AG04449 (cell line): Measurements from ENCODE around the gene CSRP1.

Experiments
- CTCF ChIA-PET: fragments of 350-600 bp; formaldehyde crosslinking; extraction: SDS; loops from one replicate; lab custom pipeline; 2021; ENCODE audit warnings: antibody characterized with exemption; lab: Yijun Ruan, JAX
- POLR2A ChIA-PET: fragments of 400-600, 350-600 bp; formaldehyde crosslinking; extraction: SDS; loops from one replicate; lab custom pipeline; 2020; ENCODE audit warnings: antibody characterized with exemption, inconsistent platforms; lab: Yijun Ruan, JAX
- DNase-seq: peaks from one replicate; pipeline ENCODE4 v3.0.0-alpha.2; 2010; ENCODE audit warnings: low read depth, low spot score
- H3K4me3 ChIP-seq: 2 replicates; pipeline ENCODE4 v1.5.1; 2011; ENCODE audit warnings: low read depth, mild to moderate bottlenecking, control low read depth, low read length
- CTCF ChIP-seq: IDR thresholded peaks from one replicate; pipeline ENCODE4 v1.5.1; 2011; ENCODE audit warnings: mild to moderate bottlenecking, moderate library complexity, low read length, control low read depth, inconsistent platforms; ENCODE audit not compliant: insufficient read depth; ENCODE audit errors: missing control alignments

Gene CSRP1

GRCh38 chr1:201543871-201544642 lies 37.1 kb upstream of the CSRP1 start:
- DNase-seq = no peak
- CTCF ChIA-PET = interaction anchor here (1.0 to 3.4 kb wide), 8 partner anchors 9 to 165 kb away, joined by 3 to 15 read pairs (median 4); no protein-coding TSS in a partner anchor
- POLR2A ChIA-PET = interaction anchor here (0.6 kb wide), 1 partner anchor 1137 kb away, joined by 4 read pairs; no protein-coding TSS in a partner anchor
- TF ChIP-seq CTCF = no peak
- H3K4me3 ChIP-seq = no peak overlapping the region

- CTCF ChIA-PET = interaction anchor here (0.7 to 3.4 kb wide), 11 partner anchors 8 to 252 kb away, joined by 3 to 10 read pairs (median 5); no protein-coding TSS in a partner anchor
- POLR2A ChIA-PET = interaction anchor here (0.9 to 1.4 kb wide), 2 partner anchors 9 kb away, joined by 4 to 6 read pairs; no protein-coding TSS in a partner anchor
Observed at GRCh38 chr1:201542309-201543035, 35.5 kb upstream of the CSRP1 start.

GRCh38 chr1:201540846-201541735 lies 34.2 kb upstream of the CSRP1 start:
- no peak for DNase-seq
- H3K4me3 ChIP-seq = peak overlapping the region; percentile 92
- no peak for TF ChIP-seq CTCF
- POLR2A ChIA-PET = interaction anchor here (1.2 to 1.7 kb wide), 5 partner anchors 9 to 172 kb away, joined by 3 to 8 read pairs (median 4); no protein-coding TSS in a partner anchor
- CTCF ChIA-PET = interaction anchor here (0.9 to 2.1 kb wide), 10 partner anchors 10 to 252 kb away, joined by 3 to 17 read pairs (median 4); no protein-coding TSS in a partner anchor

More at GRCh38 chr1:201542309-201543035, 35.5 kb upstream of the CSRP1 start:
- H3K4me3 ChIP-seq = peak overlapping the region; percentile 41
- no peak for TF ChIP-seq CTCF
- no peak for DNase-seq

- ChIA-PET CTCF (interaction anchor here (0.6 to 1.8 kb wide), 14 partner anchors 9 to 253 kb away, joined by 3 to 17 read pairs (median 4); no protein-coding TSS in a partner anchor), POLR2A (interaction anchor here (0.7 to 1.7 kb wide), 12 partner anchors 8 to 407 kb away, joined by 3 to 8 read pairs (median 4); partner anchors contain the start of genes IPO9 and PHLDA3)
- peak overlapping the region; percentile 92 for H3K4me3 ChIP-seq
- TF ChIP-seq CTCF = no peak
- no peak for DNase-seq
Observed at GRCh38 chr1:201539561-201540431, 32.9 kb upstream of the CSRP1 start.
